Liver (tissue), 3 donors: ENCODE data around the gene EXOG.

Experiments used
- FOXA1 ChIP-seq: IDR thresholded peaks from 2 replicates; pipeline ENCODE4 v1.6.1; 2016; ENCODE audit warnings: antibody characterized with exemption
- JUND ChIP-seq, 2 donors: IDR thresholded peaks; 2 replicates each; pipeline ENCODE4 v1.6.1; 2016; ENCODE audit warnings: antibody characterized with exemption in 2 of 2
- SP1 ChIP-seq: IDR thresholded peaks from 2 replicates; pipeline ENCODE4 v1.6.1; 2018; ENCODE audit warnings: antibody characterized with exemption, mild to moderate bottlenecking
- TAF1 ChIP-seq: conservative IDR thresholded peaks from 2 replicates; pipeline ENCODE4 v1.6.1; 2016; ENCODE audit warnings: antibody characterized with exemption, mild to moderate bottlenecking
- ZBTB33 ChIP-seq: IDR thresholded peaks from 2 replicates; pipeline ENCODE4 v1.6.1; 2016; ENCODE audit warnings: antibody characterized with exemption
- TF ChIP-seq, protein P1 (sequence below): fragments of 150-350 bp; IDR thresholded peaks from 2 replicates; pipeline ENCODE4 v1.5.1; 2017; ENCODE audit warnings: improper control_type of control experiment, low read depth, low read length; ENCODE audit not compliant: missing input control
- donor health status: healthy.
- donor health status: healthy.

DNA sequence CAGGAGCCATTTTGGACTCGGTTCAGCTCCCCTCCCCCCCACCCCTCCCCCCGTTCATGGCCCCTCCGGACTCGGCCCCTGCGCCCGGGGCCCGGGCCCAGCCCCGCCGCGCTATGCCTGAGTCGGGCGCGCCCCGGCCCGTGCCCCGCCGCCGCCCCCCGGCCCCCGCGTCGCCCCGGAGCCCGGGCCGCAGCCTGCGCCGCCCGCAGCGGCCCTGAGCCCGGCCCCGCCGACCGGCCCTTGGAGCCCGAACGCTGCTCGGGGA lies 42.3 kb upstream of the EXOG start:
- TF ChIP-seq JUND (IDR thresholded peaks at IDR 0.05): no peak
- TF ChIP-seq, protein P1, sequence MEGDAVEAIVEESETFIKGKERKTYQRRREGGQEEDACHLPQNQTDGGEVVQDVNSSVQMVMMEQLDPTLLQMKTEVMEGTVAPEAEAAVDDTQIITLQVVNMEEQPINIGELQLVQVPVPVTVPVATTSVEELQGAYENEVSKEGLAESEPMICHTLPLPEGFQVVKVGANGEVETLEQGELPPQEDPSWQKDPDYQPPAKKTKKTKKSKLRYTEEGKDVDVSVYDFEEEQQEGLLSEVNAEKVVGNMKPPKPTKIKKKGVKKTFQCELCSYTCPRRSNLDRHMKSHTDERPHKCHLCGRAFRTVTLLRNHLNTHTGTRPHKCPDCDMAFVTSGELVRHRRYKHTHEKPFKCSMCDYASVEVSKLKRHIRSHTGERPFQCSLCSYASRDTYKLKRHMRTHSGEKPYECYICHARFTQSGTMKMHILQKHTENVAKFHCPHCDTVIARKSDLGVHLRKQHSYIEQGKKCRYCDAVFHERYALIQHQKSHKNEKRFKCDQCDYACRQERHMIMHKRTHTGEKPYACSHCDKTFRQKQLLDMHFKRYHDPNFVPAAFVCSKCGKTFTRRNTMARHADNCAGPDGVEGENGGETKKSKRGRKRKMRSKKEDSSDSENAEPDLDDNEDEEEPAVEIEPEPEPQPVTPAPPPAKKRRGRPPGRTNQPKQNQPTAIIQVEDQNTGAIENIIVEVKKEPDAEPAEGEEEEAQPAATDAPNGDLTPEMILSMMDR: no peak
- TF ChIP-seq SP1: no peak
- TF ChIP-seq TAF1: no peak
- no peak for TF ChIP-seq ZBTB33
- TF ChIP-seq FOXA1: no peak
